Coronary artery (tissue), 2 donors: Measurements from ENCODE around the gene NEMF.

Source experiments
- DNase-seq: peaks from one replicate; pipeline ENCODE4 v3.0.0-alpha.2; 2017; ENCODE audit warnings: low spot score
- H3K27ac ChIP-seq, 2 donors: fragments of 200-600 bp; sonication (generic); one replicate each; pipeline ENCODE4 v1.5.1; 2016 to 2019
- H3K4me3 ChIP-seq: fragments of 200-600 bp; sonication (generic); 2 replicates; pipeline ENCODE4 v1.5.1; 2016; ENCODE audit warnings: mild to moderate bottlenecking, moderate library complexity
- CTCF ChIP-seq: fragments of 200-600 bp; sonication (generic); IDR thresholded peaks from one replicate; pipeline ENCODE4 v1.5.1; 2019; ENCODE audit warnings: antibody characterized with exemption

Gene NEMF

GRCh38 chr14:49861699-49862088 lies 9.1 kb upstream of the NEMF start:
- peak overlapping the region; percentile 78 for H3K4me3 ChIP-seq
- H3K27ac ChIP-seq, result peak overlapping the region; percentile 96 to 97
- TF ChIP-seq CTCF, result no peak
- peak; percentile 85 for DNase-seq

- H3K27ac ChIP-seq, result peak overlapping the region; percentile 96 to 97
- TF ChIP-seq CTCF, result no peak
- H3K4me3 ChIP-seq, result peak overlapping the region; percentile 78
- DNase-seq, result no peak
Observed at GRCh38 chr14:49860988-49861698, 8.6 kb upstream of the NEMF start.

GRCh38 chr14:49858383-49858782 lies 5.8 kb upstream of the NEMF start:
- Histone ChIP-seq H3K4me3 (no peak overlapping the region), H3K27ac (no peak overlapping the region)
- no peak for TF ChIP-seq CTCF
- no peak for DNase-seq

- Histone ChIP-seq H3K27ac (peak overlapping the region in 1 of 2 donors; percentile 50), H3K4me3 (no peak overlapping the region)
- no peak for DNase-seq
- no peak for TF ChIP-seq CTCF
Observed at GRCh38 chr14:49857427-49858003, 4.9 kb upstream of the NEMF start.

- no peak for DNase-seq
- peak; percentile 59 for TF ChIP-seq CTCF
- no peak overlapping the region for H3K27ac ChIP-seq
- H3K4me3 ChIP-seq, result peak overlapping the region; percentile 88
Observed at GRCh38 chr14:49853572-49854375, 1.2 kb upstream of the NEMF start.

- Histone ChIP-seq H3K27ac (peak overlapping the region; percentile 82 to 94), H3K4me3 (peak overlapping the region; percentile 88)
- no peak for TF ChIP-seq CTCF
- DNase-seq, result no peak
Observed at GRCh38 chr14:49853158-49853477, 530 bp upstream of the NEMF start.
